GM19238 (cell line): ENCODE results near the gene NCLN.
A peak's percentile ranks its signal among the peaks of the same experiment; 100 is the strongest.
"Not testable (repeated sequence)": the region's sequence is repeated elsewhere in the genome, so short reads cannot be mapped to it uniquely, and the experiment has no call there.

ENCODE experiments used
- DNase-seq: peaks from one replicate; pipeline ENCODE4 v3.0.0; 2011; ENCODE audit warnings: low spot score; ENCODE audit not compliant: insufficient read length

The NCLN gene

GRCh38 chr19:3196933-3197205 is 11.1 kb downstream of the NCLN start:
- no peak for DNase-seq

- no peak for DNase-seq
Measured at GRCh38 chr19:3198901-3199700, 13.4 kb downstream of the NCLN start.

- no peak for DNase-seq
Measured at GRCh38 chr19:3201072-3201700, 15.5 kb downstream of the NCLN start.

GRCh38 chr19:3201911-3202310 is 16.2 kb downstream of the NCLN start:
- no peak for DNase-seq

- DNase-seq: no peak
Measured at GRCh38 chr19:3202346-3202745, 16.6 kb downstream of the NCLN start.

GRCh38 chr19:3202895-3203294 is 17.2 kb downstream of the NCLN start:
- DNase-seq: not testable (repeated sequence)

GRCh38 chr19:3203805-3204645 is 18.3 kb downstream of the NCLN start:
- no peak for DNase-seq

- no peak for DNase-seq
Measured at GRCh38 chr19:3204646-3205275, 19.0 kb downstream of the NCLN start.

GRCh38 chr19:3206216-3206953 is 20.7 kb downstream of the NCLN start:
- DNase-seq: no peak

- DNase-seq: no peak
Measured at GRCh38 chr19:3207461-3208242, 21.9 kb downstream of the NCLN start.

- DNase-seq: no peak
Measured at GRCh38 chr19:3208317-3209207, 22.8 kb downstream of the NCLN start.

- DNase-seq: peak; percentile 85
Measured at GRCh38 chr19:3210347-3211017, 24.8 kb downstream of the NCLN start.

GRCh38 chr19:3211191-3211590 is 25.5 kb downstream of the NCLN start:
- DNase-seq: no peak

- no peak for DNase-seq
Measured at GRCh38 chr19:3213159-3213558, 27.4 kb downstream of the NCLN start.

GRCh38 chr19:3216874-3217273 is 31.1 kb downstream of the NCLN start:
- no peak for DNase-seq

- DNase-seq: no peak
Measured at GRCh38 chr19:3220576-3220975, 34.8 kb downstream of the NCLN start.

- DNase-seq: not testable (repeated sequence)
Measured at GRCh38 chr19:3221576-3221975, 35.8 kb downstream of the NCLN start.

- DNase-seq: no peak
Measured at GRCh38 chr19:3222709-3223108, 37.0 kb downstream of the NCLN start.
